Measurements from ENCODE around the gene INPPL1. TPM values are rescaled to one million over a fixed set of nuclear protein-coding genes. Genes with fewer than 3 reads are reported as not detected.

INPPL1 gene
- 38.2 and 75.5 TPM in 2 replicates for total RNA-seq

GRCh38 chr11:72224564-72225410, at the start of gene INPPL1:
TSS of gene INPPL1 (plus strand) at chr11:72224767. CDS start at chr11:72224985, 218 bp downstream.

DNA sequence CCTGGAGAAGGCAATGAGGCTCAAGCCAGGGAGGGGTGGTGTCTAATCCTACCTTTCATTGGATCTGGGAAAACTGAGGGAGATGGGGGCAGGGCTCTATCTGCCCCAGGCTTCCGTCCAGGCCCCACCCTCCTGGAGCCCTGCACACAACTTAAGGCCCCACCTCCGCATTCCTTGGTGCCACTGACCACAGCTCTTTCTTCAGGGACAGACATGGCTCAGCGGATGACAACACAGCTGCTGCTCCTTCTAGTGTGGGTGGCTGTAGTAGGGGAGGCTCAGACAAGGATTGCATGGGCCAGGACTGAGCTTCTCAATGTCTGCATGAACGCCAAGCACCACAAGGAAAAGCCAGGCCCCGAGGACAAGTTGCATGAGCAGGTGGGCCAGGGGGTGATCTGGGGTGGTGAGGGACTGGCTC, 32.6 kb upstream of the INPPL1 start, which contains the start of gene FOLR1:
TSS of gene FOLR1 (plus strand) at position 180 of the 421 bp plus-strand sequence. CDS start at position 214, 34 bp downstream.

DNA sequence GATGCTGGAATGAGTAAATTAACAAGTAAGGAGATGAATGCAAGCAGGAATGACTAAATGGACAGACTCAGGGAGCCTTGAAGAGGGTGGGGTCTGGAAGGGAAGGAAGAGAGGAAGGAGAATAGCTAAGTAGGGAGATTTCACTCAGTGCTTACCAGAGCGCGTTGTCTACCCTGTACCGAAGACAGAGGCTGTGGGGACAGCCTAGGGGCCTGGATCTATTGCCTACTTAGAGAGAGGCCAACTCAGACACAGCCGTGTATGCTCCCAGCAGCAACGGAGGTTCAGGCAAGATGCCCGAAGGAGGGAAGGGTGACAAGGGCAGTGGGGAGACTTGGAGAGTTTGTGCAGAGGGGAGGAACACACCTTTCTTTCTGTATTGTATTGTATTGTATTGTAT, 7.9 kb upstream of the INPPL1 start, which contains the start of gene FOLR2:
TSS of gene FOLR2 (plus strand) at position 157 of the 400 bp plus-strand sequence. CDS start 1,791 bp downstream, outside the sequence.

DNA sequence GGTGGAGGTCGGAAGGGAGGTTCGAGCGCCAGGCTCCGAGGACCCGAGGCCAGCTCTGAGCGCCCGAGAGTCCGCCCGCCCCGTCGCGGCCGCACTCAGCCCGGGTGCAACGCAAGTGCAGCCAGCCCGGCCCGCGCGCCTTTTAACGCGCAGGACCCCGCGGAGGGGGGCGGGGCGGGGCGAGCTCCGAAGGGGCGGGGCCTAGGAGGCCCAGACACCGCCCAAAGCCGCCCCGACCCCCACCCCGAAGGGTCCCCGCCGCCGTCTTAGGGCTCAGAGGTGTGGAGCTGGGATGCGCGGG, 19.4 kb downstream of the INPPL1 start, which contains the start of gene PHOX2A:
TSS of gene PHOX2A (minus strand) at position 117 of the 301 bp plus-strand sequence. CDS start 172 bp downstream, outside the sequence.

Other genes with a start within 250 kb of the INPPL1 start
- 0.72 and 1.6 TPM in 2 replicates for gene IL18BP, start 225.9 kb upstream of the INPPL1 start, total RNA-seq
- gene NUMA1, start 144.2 kb upstream of the INPPL1 start, total RNA-seq, result 87.2 and 91.7 TPM in 2 replicates
- gene LRRC51, start 143.9 kb upstream of the INPPL1 start, total RNA-seq, result 3.7 and 7.9 TPM in 2 replicates
- gene LAMTOR1, start 121.5 kb upstream of the INPPL1 start, total RNA-seq, result 115 and 125 TPM in 2 replicates
- not detected in 2 replicates for gene TOMT, start 118.8 kb upstream of the INPPL1 start, total RNA-seq
- gene ANAPC15, start 112.1 kb upstream of the INPPL1 start, total RNA-seq, result 15.5 and 18.8 TPM in 2 replicates
- not detected in 2 replicates for gene FOLR3, start 89.0 kb upstream of the INPPL1 start, total RNA-seq
- gene FOLR1, start 32.6 kb upstream of the INPPL1 start, total RNA-seq, result not detected in 2 replicates
- gene FOLR2, start 8.0 kb upstream of the INPPL1 start, total RNA-seq, result not detected in 2 replicates
- gene PHOX2A, start 19.4 kb downstream of the INPPL1 start, total RNA-seq, result not detected in 2 replicates
- 16.4 and 18.6 TPM in 2 replicates for gene CLPB, start 209.8 kb downstream of the INPPL1 start, total RNA-seq

Data from cardiac atrium fibroblast (primary cell).